HG03457 (cell line): ENCODE results near the gene PRSS36.
A peak's percentile ranks its signal among the peaks of the same experiment; 100 is the strongest.

Experiments
- ATAC-seq: cut with Tn5 transposase; IDR thresholded peaks from one replicate; pipeline ENCODE4 v1.9.1; 2021; ENCODE audit warnings: moderate number of reproducible peaks; ENCODE audit not compliant: unreplicated experiment

Gene PRSS36

DNA sequence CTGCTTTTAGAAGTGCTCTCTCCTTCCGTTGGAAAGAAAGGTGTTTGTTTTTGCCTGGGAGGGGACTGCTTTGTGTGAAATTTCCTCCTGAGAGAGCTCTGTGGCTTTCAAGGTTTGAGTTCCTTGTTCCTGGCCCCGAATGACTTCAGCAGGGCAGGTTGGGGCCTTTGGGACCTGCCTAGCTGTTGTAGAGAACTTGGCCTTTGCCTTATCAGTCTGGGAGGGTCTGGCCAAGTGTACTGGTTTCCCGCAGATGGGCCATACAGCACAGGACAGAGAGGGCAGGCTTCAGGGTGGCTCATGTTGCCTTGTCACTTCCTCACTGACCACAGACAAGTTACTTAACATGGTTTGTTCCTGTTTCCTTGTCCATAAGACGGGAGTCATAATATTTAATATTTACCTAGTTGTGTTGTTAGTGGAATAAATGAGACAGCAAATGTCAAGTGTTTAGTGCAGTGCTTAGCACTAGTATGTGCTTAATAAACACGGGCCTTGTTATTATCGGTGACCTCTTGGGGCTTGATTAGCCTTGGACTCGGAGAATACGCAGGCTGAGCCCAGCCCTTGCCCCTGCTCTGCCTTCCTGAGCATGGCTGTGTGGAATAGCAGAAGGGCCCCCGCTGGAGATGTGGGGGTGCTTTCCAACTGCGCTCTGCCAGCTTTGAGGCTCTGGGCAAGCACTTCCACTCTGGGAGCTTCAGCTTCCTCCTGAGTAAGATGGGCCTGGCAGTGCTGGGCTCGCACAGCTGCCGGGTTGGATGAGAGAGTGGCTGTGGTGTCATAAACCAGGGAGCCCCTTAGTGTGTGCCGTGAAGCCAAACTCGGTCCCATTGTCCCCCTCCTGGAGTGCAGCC is 20.9 kb downstream of the PRSS36 start:
- no peak for ATAC-seq

DNA sequence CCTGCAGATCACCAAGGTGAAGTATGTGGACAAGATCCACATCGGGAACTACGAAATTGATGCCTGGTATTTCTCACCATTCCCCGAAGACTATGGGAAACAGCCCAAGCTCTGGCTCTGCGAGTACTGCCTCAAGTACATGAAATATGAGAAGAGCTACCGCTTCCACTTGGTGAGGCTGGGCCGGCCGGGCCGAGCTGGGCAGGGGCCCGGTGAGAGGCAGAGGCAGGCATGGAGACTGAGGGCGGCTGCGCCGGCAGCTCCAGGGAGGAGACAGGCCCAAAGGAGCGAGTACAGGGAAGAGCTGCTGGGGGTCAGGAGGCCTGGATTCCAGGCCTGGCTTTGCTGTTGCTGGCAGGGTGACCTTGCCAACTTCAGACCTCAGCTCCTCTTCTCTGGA is 22.7 kb downstream of the PRSS36 start:
- no peak for ATAC-seq

DNA sequence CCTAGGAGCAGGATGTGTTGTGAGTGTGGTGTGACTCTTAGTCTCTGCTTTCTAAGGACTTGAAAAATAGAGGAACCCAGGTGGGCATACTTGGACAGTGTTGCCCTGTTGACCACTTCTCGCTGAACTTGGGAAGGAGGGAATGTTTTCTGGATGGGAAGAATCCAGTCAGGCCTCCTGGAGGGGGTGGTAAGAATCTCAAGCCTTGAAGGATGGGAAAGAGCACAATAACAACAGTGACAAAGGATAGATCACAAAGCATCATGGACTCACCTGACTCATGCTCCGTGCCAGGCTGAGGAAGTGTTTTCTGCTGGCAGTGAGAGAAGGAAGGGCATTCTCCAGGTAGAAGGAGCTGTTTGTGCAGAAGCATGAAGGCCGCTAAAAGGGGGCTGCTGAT is 24.0 kb downstream of the PRSS36 start:
- no peak for ATAC-seq

DNA sequence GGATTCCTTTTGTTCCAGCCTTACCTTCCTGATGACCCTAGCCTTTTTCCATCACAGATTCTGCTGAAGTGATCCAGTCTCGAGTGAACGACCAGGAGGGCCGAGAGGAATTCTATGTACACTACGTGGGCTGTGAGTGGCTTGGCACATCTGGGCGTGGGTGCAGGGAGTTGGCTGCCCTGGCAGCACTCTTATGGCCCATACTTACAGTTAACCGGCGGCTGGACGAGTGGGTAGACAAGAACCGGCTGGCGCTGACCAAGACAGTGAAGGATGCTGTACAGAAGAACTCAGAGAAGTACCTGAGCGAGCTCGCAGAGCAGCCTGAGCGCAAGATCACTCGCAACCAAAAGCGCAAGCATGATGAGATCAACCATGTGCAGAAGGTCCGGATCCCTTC is 29.7 kb downstream of the PRSS36 start:
- no peak for ATAC-seq

DNA sequence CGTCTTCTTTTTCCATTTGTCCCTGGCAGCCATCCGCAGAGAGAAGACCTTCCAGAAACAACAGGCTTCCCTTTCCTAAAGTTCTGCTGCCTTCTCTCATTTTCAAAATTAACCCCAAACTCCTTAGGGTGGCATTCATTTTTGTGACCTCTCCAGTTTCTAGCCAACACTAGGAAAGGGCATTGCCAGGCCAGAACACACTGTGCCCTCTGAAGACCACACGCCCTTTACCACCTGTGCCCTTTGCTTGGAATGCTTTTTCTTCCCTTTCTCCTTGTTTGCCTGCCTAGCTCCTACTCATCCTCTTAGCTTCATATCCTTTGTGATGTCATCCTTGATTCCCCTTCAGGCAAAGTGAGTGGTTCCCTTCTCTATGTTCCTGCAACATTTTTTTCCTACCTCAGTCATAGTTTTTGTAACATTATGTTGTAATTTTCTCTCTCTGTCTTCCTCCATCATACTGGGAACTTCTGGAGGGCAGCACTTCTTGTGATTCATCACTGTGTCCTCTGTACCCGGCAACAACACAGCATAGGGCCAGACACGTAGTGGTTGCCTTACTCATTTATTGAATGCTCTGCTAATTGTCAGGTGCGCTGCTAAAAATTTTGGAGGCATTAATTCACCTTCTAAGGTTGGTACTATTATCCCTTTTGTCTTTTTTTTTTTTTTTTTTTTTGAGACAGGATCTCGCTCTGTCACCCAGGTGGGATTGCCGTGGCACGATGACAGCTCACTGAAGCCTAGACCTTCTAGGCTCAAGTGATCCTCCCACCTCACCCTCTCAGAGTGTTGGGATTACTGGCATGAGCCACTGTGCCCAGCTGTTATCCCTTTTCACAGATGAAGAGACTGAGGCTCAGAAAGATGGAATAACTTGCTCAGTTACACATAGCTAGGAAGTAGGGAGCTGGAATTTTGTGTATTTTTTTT is 31.4 kb downstream of the PRSS36 start:
- ATAC-seq: no peak

DNA sequence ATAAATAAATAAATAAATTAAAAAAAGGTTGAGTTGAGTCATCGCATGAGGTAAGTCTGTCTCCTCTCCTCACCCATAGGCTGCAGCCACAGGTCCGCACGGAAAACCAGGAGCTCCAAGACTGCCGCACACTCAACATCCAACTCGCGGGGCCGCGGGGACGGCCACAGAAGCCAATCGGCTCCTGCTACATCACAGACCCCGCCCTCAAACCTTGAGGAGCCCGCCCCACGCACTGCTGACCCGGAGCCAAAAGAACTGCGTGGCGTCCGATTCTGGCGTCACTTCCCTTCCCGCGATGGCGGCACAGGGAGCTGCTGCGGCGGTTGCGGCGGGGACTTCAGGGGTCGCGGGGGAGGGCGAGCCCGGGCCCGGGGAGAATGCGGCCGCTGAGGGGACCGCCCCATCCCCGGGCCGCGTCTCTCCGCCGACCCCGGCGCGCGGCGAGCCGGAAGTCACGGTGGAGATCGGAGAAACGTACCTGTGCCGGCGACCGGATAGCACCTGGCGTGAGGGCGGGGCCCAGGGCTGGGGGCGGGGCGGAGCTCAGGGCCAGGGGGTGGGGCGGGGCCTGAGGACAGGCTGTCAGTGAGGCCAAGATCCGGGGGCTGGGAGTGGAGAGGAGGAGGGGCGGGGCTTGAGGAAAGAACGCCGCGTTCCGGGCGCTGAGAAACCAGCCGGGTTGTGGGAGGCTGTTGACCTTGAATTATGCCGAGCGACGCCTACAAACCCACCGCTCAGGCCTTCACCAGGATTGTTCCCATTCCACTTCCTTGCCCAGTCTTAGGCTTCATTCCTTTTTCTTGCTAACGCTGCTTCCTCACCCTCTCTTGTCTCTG is 32.3 kb downstream of the PRSS36 start, which contains the start of gene KAT8:
KAT8 (plus strand) TSS at position 281 of the 839 bp plus-strand sequence; CDS start at position 299, 18 bp downstream.
- ATAC-seq: peak; percentile 68

DNA sequence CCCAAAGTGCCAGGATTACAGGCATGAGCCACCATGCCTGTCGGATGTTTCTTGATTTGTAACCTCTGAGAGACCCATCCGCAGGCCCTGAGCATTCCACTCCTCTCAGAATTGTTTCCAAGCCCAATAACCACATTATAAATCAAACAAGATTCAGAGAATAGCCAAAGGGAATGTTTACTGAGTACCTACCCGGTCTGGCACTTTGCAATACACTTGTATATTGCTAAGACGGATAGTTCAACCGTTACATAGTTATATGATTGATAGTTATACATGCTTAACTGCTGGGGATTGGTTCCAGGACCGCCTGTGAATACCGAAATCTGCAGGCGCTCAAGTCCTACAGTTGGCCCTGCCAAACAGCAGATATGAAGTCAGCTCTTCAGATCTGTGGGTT is 35.4 kb downstream of the PRSS36 start:
- ATAC-seq: no peak

DNA sequence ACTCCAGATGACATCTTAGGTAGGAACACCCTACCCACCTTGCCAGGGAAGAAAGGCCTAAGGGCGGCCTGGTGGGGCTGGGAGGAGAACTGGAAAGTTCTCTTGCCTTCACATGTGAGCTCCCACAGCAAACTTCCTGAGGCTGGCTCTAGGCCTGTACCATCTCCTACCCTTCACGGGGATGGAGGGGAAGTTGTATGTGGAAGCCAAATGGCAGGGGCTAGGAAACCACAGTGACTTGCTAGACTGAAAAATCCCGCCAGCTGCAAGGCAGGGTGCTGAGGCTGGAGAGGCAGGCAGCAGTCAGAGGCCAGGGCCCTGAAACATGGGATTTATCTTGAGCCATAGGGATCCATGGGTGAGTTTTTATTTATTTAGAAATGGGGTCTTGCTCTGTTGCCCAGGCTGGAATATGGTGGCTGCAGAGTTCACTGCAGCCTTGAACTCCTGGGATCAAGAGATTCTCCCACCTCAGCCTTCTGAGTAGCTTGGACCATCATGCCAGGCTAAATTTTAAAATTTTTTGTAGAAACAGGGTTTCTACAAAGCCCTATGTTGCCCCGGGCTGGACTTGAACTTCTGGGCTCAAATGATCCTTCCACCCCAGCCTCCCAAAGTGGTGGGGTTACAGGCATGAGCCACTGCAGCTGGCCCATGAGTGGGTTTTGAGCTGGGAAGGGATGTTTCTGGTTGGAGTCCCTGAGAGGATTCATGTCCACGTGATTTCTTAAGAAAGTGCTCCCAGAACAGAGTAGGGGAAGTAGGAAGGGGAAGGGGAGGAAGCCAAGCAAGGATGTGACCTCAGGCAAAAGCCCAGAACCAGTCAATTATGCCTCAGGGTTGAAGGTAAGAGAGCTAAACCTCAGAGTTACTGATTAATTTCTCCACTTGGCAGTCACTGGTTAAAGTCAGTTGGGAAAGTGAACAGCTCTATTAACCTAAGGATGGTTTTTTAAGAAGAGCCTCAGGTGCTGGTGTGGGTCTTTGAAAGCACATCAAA is 36.4 kb downstream of the PRSS36 start:
- no peak for ATAC-seq

DNA sequence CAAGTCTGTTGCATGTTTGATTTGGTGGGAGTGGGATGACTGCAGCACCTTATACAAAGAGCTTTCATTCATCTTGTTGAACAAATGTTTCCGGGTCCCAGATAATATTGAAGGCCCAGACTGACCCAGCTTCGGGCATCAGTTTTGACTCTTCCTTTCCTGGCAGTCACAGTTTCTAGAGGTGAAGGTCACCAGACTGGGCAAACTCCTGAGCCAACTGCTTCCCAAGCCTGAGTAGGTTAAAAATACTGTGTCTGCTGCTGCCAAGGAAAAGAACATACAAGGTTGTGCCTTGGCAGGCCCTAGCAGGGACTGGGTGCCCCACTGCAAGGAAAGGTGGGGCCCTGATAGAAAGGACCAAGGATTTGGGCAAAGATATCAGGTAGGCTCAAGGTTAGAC is 37.2 kb downstream of the PRSS36 start:
- no peak for ATAC-seq

DNA sequence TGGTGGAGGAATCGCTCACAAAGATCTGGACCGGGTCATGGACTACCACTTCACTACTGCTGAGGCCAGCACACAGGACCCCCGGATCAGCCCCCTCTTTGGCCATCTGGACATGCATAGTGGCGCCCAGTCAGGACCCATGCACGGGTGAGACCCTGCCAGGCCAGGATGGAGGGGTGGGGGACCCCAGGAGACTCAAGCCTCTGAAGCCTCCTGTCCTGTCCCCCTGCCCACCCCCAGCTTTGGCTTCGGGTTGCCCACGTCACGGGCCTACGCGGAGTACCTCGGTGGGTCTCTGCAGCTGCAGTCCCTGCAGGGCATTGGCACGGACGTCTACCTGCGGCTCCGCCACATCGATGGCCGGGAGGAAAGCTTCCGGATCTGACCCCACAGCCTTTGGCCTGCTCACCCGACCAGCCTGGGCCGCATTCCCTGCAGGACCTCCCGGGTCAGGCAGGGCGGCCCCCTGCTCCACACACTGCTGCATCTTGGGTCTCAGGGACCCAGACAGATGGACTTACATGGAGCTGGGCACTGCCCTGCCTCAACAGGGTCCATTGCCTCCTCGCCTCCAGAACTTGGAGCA is 37.9 kb downstream of the PRSS36 start:
- ATAC-seq: no peak

DNA sequence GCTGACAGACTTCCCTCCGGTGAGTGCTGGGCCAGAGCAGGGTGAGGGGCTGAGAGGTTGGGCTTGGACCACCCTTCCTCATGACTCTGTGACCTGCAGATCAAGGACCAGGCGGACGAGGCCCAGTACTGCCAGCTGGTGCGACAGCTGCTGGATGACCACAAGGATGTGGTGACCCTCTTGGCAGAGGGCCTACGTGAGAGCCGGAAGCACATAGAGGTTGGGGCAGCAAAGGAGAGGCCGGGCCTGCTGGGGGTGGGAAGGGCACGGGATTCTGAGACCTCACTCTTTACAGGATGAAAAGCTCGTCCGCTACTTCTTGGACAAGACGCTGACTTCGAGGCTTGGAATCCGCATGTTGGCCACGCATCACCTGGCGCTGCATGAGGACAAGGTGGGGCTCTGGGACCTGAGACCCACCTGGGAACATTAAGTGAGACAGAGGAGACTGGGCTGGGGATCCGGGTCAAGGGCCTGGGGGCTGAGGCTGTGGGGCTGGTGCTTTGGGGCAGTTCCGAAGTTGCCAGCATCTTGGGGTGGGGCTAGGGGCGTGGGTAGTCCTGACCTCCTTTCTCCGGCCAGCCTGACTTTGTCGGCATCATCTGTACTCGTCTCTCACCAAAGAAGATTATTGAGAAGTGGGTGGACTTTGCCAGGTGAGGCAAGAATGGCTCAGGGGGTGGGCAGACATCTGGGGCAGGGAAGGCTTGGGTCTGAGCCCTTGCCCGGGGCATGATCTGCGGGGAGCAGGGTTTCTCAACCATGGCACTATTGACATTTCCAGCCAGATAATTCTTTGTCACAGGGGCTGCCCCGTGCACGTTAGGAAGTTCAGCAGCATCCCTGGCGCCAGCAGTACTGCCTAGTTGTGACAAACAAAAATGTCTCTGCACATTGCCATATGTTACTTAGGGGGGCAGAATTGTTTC is 39.5 kb downstream of the PRSS36 start:
- ATAC-seq: no peak

DNA sequence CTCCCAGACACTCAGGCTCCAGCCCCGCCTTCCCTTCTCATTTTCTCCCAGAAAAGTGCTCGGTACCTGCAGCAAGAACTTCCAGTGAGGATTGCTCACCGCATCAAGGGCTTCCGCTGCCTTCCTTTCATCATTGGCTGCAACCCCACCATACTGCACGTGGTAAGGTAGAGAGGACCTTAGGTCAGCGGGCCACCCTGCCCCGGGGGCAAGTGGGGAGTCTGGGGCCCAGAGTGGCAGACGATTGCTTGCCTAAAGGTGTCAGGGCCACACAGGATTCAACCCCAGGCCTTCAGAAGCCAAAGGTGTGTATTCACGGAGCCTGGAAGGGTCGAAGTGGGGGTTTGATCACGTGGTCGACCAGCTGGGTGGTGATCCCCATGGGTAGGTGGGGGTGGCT is 40.2 kb downstream of the PRSS36 start:
- ATAC-seq: no peak

DNA sequence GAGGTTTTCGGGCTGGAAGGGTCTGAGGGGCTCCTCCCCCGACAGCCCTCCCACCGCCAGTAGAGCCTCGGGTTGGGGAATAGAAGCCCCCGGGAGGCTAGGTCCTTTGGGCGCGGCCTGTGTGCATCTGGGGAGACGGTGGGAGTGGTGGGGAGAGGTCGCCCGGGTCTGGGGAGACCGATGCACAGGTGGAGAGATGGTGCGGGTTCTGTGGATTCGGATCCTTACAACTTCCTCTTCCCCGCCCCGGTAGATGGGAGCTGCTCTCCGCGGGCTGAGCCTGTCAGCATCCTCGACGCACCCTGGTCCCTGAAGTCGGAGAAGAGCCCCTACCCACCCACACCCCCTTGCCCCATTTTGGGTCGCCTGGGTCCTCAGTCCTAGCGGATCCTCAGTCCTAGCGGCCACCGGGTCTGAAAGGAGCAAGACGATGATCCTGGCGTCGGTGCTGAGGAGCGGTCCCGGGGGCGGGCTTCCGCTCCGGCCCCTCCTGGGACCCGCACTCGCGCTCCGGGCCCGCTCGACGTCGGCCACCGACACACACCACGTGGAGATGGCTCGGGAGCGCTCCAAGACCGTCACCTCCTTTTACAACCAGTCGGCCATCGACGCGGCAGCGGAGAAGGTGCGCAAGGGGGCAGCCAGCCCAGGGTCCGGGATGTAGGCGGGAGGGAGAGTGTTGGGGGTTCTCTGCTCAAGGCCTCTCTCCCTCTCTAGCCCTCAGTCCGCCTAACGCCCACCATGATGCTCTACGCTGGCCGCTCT is 40.9 kb downstream of the PRSS36 start:
- no peak for ATAC-seq

DNA sequence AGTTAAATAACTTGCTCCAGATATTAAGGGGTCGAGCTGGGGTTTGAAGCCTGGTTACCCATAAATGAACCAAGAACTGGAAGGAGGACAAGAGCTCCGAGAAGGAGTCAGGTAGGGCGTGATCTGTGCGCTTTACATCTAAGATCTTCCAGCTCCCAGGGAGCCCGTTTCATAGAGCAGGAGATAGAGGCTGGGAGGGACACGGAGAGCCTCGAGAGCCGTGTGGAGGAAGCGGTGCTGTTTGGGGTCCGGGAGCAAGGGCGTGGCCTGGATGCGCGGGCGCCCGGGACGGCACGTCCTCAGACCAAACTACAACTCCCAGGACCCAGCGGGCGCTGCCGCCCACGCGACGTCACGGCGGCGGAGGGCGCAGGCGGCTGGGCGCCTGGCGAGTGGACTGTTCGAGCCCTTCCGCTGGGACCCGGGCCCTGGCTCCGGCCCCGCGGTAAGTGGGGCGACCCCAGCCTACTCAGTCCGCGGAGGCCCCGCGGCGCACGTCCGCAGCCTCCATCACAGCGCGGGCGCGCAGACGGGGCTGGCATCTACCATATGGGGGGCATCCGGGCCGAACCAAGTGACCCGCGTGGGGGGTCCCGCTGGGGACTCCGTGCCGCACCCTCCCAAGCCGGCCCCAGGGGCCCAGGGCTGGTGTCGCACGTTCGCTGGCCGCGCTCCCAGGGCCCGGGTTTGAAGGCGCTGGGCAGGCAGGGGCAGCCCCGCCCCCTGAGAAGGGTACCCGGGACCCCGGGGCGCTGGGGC is 41.7 kb downstream of the PRSS36 start, which contains the start of gene BCKDK:
BCKDK (plus strand) TSS at position 352 of the 759 bp plus-strand sequence. CDS start 838 bp downstream, outside the sequence.
- peak; percentile 77 for ATAC-seq

DNA sequence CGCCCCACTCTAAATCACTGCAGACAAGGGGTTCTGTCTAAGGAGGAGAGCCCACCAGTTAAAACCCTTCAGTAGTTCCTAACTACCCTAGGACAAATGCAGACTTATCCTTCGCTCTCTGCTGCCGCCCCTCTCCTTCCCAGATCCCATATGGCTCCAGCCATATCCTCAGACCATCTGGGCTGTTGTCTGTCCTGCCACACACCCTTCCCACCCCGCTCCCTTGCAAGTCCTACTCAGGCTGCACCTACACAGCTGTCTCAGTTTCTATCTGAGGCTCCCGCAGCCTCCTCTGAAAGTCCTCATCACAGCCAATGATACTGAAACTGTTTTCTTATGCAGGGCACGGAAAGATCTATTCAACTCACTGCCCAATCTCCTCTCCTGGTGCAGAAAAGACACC is 42.4 kb downstream of the PRSS36 start:
- ATAC-seq: no peak
